HS-5 (cell line): ENCODE results near the gene KCNN3.
A peak's percentile ranks its signal among the peaks of the same experiment; 100 is the strongest.

Experiments used
- DNase-seq: peaks from one replicate; pipeline ENCODE4 v3.0.0-alpha.2; 2012; ENCODE audit warnings: low read depth

KCNN3 gene

GRCh38 chr1:154791292-154792166 lies 78.6 kb downstream of the KCNN3 start:
- peak; percentile 28 for DNase-seq

GRCh38 chr1:154788886-154789285 lies 81.2 kb downstream of the KCNN3 start:
- DNase-seq, result no peak

- DNase-seq, result no peak
These were observed 81.8 kb downstream of the KCNN3 start for GRCh38 chr1:154788110-154788870.

DNA sequence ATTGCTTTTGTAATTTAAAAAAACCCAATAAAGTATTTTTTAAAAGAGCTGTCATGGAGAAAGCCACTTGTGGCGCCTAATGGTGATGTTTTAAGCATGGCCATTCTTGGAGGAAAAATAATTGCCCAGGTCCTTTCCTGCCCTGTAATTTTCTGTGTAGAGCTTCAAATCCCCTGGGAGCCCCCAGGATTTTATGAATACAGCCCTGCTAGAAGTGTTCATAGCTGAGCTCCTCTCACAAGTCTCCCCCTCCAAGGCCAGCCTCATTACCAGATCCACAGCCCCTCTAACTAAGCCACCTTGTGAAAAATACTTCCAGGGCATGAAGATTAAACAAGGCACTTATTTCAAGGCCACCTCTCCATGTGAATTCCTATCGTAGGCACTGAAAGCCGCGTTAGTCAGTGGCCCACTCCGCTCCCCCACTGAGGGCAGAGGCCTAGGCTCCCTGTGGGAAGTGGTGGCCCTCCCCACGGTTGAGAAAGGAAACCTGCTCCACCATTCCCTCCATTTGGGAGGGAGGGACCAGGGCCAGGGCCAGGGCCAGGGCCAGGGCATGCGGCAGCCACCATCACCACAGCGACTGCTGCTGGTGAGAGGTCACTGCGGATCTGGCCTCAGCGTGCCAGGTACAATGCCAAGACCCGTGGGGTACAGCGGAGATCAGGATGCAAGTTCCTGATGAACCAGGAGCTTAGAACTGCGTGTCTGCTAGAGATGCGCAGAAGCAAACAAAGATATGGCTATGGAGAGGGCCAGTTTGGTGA lies 83.1 kb downstream of the KCNN3 start:
- no peak for DNase-seq

DNA sequence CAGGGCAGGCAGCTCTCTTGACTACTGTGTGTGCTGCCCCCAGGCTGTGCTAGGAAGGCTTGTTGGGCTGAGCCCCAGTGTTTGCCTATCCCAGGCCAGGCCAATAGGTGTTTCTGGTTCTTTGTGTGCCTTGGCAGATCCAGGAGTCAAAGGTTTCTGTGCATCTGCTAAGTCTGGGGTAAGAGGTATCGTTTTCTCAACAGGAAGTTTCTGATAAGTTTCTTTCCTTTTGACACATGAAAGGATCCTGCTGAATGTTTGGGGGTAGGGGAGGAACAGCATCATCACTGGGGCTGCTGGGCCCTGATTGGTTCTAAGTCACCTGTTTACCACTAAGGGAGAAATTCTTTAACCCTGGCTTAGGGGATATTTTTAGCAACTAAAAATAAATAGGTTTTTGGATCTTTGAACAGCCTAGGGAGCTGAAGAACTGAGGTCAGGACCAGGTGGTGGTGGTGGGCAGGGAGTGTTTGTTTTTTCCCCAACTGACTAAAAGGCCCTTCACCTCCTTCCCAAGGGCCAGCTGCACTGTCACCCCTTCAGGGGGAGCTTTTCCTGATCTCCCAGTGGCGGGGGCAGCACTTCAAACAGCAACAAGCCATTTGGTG lies 85.1 kb downstream of the KCNN3 start:
- DNase-seq, result no peak

DNA sequence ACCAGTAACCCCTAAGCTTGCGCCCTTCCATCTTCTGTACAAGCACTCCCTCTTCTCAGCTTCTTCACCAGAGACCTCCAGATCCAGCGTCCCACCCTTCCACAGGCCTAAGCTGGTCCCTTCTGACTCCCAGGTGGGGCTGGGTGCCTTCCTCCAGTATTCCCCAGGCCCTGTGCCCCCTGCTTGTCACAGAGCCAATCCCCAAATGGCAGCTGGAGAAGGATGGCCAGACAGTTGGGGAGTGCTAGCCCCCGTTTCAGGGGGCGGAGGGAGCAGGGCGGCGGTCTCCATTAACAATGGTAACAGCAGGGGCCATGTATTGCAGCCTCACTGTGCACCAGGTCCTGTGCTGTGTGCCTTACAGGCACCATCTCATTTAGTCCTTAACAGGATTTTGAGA lies 85.7 kb downstream of the KCNN3 start:
- DNase-seq, result no peak

DNA sequence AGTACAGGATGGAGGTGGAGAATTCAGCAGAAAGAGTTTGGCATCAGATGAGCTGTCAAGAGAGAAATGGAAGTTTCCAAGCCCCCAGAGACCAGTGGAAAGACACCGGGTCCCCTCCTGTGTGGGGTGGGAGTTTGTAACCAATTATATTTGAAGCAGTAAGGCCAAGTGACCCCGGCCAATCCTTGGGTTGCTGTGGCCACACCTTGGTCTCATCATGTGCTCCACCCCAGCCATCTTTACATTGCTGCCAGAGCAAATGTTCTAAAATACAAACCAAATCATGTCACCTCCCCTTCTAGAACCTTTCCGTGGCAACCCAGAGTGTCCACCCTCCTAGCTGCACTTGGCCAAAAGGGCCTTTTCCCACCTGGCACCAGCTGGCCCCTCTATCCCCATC lies 86.1 kb downstream of the KCNN3 start:
- no peak for DNase-seq

DNA sequence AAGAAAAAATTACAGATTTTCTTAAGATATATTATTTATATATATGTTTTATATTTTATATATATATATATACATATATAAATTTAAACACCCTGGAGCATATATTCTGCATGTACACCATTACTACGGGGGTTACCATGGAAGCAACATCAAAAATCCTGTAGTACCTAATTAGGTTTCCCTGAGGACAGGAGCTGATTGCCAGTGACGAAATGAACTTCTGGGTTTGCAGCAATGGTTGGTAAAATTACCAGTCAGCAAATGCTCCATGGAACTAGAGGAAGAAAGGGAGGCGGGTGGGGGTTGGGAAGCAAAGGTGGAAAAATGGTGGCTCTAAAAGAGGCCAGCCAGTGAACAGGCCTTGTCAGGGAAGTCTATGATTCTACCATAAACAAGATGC lies 89.5 kb downstream of the KCNN3 start:
- DNase-seq, result no peak

DNA sequence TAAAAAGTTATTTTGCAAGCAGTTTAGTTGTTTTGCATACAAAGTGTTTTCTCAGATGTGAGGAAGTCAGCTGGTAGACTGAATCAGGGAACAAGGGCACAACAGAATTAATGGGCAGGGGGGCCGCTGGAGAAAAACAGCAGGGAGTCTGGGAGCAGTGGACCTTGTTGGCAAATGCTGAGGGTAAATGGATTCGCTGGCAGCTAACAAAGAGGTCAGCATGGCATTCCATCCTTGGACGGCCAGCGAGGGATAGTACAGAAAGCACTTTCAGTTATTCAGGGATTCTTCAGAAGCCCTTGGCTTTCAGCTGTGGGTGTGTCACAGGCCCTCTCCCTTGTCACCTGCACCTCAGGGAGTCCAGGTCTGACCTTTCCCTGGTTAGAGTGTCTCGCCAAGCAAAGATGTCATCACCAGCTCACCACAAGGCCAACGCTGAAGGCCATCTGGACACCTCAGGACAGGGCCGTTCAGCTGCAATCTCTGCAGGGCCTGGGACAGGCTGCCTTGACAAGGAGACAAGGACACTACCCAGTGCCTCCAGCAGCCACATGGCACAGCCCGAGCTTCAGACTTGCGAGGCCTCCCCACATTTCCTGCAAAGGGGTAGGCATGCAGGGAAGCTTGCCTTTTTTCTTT lies 90.4 kb downstream of the KCNN3 start:
- no peak for DNase-seq

DNA sequence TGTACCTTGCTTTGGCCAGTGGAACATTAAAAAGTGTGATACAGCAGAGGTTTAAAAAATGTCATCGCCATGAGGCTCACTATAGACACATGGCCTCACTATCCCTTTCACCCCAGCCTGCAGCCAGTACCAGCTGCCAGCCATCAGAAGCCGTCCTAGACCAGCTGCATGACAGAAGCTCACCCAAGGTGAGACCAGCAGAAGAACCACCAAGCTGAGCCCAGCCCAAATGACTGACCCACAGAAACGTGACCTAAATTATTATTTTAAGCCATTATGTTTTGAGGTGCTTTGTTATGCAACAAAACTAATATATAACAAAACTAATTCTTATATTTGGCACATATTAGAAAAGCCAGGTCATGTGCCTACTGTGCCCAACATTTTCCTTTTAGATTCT lies 91.1 kb downstream of the KCNN3 start:
- DNase-seq, result no peak

DNA sequence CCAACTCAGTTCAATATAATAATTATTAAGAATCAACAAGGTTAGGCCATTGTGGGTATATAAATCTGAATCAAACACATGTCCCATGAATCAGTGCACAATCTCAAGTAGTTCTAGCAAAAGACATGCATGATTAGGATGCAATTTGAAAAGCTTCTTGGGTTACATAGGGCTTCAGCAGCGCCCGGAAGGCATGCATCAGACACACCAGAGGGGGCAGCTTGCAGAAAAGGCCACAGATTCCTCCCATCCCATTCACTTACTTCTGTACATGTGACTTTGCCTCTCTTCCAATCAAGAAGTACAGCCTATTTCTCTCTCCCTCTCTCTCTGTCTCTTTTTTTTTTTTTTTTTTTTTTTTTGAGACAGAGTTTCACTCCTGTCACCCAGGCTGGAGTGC lies 91.8 kb downstream of the KCNN3 start:
- DNase-seq, result no peak

DNA sequence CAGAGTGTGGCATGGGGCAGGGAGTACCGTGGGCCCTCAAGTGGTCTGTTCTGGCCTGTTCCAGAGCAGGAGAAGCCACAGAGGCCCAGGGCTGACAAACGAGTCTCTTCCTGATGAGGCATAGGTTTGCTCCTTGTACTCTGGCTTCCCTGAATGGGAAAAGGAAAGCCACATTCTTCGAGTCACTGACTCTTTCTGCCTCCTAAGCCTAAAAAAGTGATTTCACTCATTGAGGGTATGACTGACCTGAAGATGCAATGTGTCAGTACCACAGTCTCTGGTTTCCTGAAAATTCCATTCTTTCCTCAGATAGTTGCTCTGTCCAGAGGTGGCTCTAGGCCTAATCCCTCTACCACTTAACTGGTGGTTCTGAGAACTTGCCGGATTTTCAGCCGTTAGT lies 92.3 kb downstream of the KCNN3 start:
- DNase-seq, result no peak

DNA sequence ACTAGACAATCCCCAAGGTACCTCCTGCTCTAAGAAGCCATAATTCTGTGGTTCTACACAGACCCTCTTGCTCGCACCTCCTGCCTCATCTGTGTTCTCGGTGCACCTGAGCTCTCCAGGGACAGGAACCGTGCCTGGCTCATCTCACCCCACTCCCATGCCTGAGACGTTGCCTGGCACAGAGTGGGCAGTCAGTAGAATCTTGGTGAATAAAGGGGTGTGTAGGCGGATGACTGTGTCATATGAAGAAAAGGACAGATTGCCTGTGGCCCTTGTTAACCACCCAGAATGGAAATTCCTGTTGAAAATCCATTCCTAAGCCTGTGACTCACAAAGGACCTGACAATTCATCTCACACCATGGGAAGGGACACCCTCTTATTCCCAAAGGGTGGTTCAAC lies 92.9 kb downstream of the KCNN3 start:
- DNase-seq, result no peak

DNA sequence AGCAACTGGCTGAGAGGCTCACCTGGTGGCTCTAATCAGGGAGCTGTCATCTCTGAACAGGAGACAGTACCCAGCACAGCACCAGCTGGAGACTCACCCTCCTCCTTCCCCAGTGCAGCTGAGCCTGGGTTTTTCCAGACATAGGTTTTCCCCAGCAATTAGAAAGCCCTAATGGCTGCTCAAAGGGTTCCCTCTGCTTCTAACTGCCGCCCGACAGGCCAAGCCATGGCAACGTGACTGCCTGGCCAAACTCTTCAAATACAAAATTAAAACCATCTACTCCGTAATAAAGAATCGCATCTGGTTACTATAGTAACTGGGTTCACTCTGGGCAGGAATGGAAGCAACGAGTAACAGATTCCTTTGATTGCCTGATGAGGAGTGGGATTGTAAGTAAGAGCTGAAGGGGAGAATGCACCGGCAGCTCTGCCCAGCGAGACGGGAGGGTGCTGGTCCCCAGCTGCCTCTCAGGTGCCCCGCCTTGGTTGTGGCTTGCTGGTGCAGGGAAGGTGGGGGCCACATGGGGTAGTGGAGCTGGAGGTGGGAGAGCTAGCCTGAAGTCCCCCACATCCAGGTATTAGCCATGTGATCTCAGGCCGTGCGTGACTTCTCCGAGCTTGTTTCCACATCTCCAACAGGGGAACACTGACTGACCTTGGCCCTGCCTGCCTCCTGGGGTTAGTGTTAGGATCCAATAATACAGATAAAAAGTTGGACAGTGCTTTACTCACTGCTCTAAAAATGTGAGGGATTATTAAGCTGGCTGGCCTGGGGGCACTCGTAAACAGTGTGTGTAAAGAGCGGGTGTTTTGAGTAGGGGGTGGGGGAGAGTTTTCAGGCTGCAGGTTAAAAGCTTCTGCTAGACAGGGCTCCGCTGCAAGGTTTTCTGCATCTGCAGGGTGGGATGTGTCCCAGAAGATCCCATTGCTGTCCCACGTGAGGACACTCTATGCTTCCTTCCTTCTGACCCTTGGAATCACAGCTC lies 94.2 kb downstream of the KCNN3 start:
- no peak for DNase-seq

DNA sequence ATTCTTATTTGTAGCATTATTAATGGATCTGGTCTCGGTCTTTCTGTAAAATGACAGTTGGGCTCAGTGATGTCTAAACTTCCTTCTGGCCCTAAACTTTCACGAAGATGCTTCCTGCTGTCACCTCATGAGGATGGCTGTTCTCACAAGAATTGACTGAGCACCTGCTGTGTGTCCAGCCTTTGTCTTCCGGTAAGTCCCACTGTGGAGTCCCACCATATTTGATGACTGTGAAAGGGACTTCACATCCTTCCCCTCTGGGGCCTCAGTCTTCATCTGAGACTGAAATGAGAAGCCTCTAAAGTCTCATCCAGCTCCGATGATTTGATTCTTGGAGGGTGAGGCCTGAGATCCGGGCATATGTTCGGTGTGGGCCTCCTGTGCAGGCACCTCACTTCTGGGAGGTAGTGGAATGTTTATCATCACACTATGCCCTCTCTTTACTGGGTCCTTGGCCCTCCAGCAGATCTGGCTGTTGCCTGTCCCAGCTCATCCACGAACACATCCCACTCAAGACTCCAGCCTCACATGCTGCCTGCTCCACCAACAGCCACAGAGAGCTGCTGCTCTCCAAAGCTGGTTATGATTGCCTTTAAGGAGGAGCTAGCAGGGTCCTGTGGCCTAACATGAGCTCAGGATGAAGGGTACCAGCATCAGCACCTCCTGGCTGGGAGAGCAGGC lies 95.8 kb downstream of the KCNN3 start:
- DNase-seq, result no peak

- no peak for DNase-seq
These were observed 96.5 kb downstream of the KCNN3 start for GRCh38 chr1:154773551-154773950.

DNA sequence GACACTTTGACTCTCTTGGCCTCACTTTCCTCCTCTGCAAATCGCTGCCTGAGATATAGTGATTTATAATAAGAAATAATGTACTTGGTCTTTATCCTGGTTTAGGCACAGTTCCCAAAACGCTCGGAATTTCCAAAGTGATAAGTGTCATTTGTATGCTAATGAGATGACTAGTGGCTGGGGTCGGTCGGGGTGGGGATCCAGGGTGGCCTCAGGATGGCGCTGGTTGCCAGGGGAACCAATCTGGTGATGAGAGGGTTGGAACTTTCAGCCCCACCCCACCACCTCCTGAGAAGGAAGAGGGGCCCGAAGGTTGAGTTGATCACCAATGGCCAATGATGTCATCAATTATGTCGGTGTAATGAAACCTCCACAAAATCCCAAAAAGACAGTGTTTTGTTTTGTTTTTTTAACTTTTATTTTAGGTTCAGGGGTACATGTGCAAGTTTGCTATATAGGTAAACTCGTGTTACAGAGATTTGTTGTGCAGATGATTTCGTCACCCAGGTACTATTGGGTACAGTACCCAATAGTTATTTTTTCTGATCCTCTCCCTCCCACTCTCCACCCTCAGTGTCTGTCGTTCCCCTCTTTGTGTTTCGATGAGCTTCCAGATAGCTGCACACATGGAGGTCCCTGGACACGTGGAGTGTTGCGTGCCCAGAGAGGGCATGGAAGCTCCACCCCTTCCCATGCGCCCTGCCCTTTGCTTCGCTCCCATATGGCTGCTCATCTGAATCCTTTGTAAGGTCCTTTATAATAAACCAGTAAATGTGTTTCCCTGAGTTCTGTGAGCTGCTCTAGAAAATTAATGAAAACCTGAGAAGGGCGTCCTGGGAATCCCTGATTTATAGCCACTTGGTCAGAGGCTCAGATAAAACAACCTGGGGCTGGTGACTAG lies 97.2 kb downstream of the KCNN3 start:
- DNase-seq, result no peak

GRCh38 chr1:154772056-154772455 lies 98.0 kb downstream of the KCNN3 start:
- DNase-seq, result no peak
